H1 (cell line): Measurements from ENCODE around the gene SEMA4F. TPM values are rescaled to one million over a fixed set of nuclear protein-coding genes. Genes with fewer than 3 reads are reported as not detected.
A peak's percentile ranks its signal among the peaks of the same experiment; 100 is the strongest.

ENCODE experiments used
- CTCF ChIA-PET: fragments of 300-600 bp; sonication (Branson Sonifier 250); formaldehyde crosslinking; loops from one replicate; lab custom pipeline; 2021; ENCODE audit not compliant: partially characterized antibody; lab: Charles Lee
- POLR2A ChIA-PET: fragments of 300-600 bp; sonication (Branson Sonifier 250); formaldehyde crosslinking; loops from one replicate; lab custom pipeline; 2021; ENCODE audit warnings: inconsistent platforms; ENCODE audit not compliant: partially characterized antibody; lab: Charles Lee
- DNase-seq, 2 experiments: peaks; one replicate each; pipeline versions ENCODE4 v3.0.0 to v3.0.0-alpha.2; 2010 to 2022; ENCODE audit warnings: low spot score in 2 of 2, low read depth in 1 of 2, mixed read lengths in 1 of 2
- FAIRE-seq: peaks from 2 replicates; lab custom pipeline; 2011; peaks lifted over from hg19 to GRCh38; lab: Jason Lieb, UNC
- H2AFZ ChIP-seq: 2 replicates; pipeline ENCODE4 v1.8.1; 2012; ENCODE audit warnings: low read length, inconsistent platforms
- H2AK5ac ChIP-seq: 2 replicates; pipeline ENCODE4 v1.6.1; 2013; ENCODE audit warnings: low read depth, low read length
- H2BK120ac ChIP-seq: replicated peaks from 2 replicates; pipeline ENCODE3; 2013; ENCODE audit warnings: low read depth, low read length, inconsistent platforms
- H2BK12ac ChIP-seq: 2 replicates; pipeline ENCODE4 v1.6.1; 2013; ENCODE audit warnings: low read depth, low read length
- H2BK15ac ChIP-seq: 2 replicates; pipeline ENCODE4 v1.6.1; 2013; ENCODE audit warnings: low read length
- H2BK20ac ChIP-seq: 2 replicates; pipeline ENCODE4 v1.6.1; 2013; ENCODE audit warnings: low read length
- H2BK5ac ChIP-seq: 2 replicates; pipeline ENCODE4 v1.6.1; 2013; ENCODE audit warnings: low read depth, low read length
- H3K14ac ChIP-seq: 2 replicates; pipeline ENCODE4 v1.6.1; 2013; ENCODE audit warnings: inconsistent platforms; ENCODE audit not compliant: insufficient read length
- H3K18ac ChIP-seq: 2 replicates; pipeline ENCODE4 v1.6.1; 2013; ENCODE audit warnings: low read length; ENCODE audit errors: extremely low read depth
- H3K23ac ChIP-seq: 2 replicates; pipeline ENCODE4 v1.6.1; 2013; ENCODE audit warnings: inconsistent platforms; ENCODE audit not compliant: insufficient read length
- H3K23me2 ChIP-seq: 2 replicates; pipeline ENCODE4 v1.6.1; 2013; ENCODE audit warnings: low read depth, low read length
- H3K27ac ChIP-seq: 2 replicates; pipeline ENCODE4 v1.6.1; 2011; ENCODE audit warnings: low read depth, low read length, inconsistent platforms
- H3K27me3 ChIP-seq, 4 experiments: replicated peaks in 1 of 4; 1 replicate in 1 of 4; 2 replicates in 3 of 4; pipeline versions ENCODE4 v1.6.1 to v1.8.1; 2011 to 2013; ENCODE audit warnings: low read length in 3 of 4, mild to moderate bottlenecking in 3 of 4, inconsistent platforms in 2 of 4, mixed read lengths in 2 of 4, moderate library complexity in 1 of 4; ENCODE audit not compliant: control insufficient read depth in 3 of 4, insufficient read depth in 3 of 4; ENCODE audit errors: extremely low read depth in 1 of 4
- H3K36me3 ChIP-seq, 4 experiments: 2 replicates each; pipeline versions ENCODE4 v1.6.1 to v1.8.1; 2011 to 2013; ENCODE audit warnings: mild to moderate bottlenecking in 4 of 4, low read length in 3 of 4, moderate library complexity in 2 of 4, control low read depth in 1 of 4, inconsistent platforms in 1 of 4; ENCODE audit not compliant: insufficient read depth in 4 of 4, control insufficient read depth in 2 of 4
- H3K4ac ChIP-seq: replicated peaks from 2 replicates; pipeline ENCODE3; 2013; ENCODE audit warnings: low read length, low read depth, mixed read lengths, inconsistent platforms; ENCODE audit not compliant: insufficient read length
- H3K4me1 ChIP-seq, 4 experiments: replicated peaks in 1 of 4; 1 replicate in 1 of 4; 2 replicates in 3 of 4; pipeline versions ENCODE4 v1.6.1 to v1.8.1; 2011 to 2013; ENCODE audit warnings: low read length in 3 of 4, inconsistent platforms in 2 of 4, mixed read lengths in 1 of 4; ENCODE audit not compliant: insufficient read depth in 4 of 4, control insufficient read depth in 3 of 4
- H3K4me2 ChIP-seq, 2 experiments: 2 replicates each; pipeline versions ENCODE4 v1.6.1 to v1.8.1; 2011 to 2013; ENCODE audit warnings: low read depth in 2 of 2, low read length in 2 of 2, control low read depth in 1 of 2, inconsistent platforms in 1 of 2, mild to moderate bottlenecking in 1 of 2; ENCODE audit not compliant: insufficient read depth in 1 of 2
- H3K4me3 ChIP-seq, 4 experiments: fragments of 200-600, 300-600 bp in 1 of 4; sonication (generic), shearing (Covaris generic), sonication (Bioruptor Twin) in 1 of 4; 2 replicates each; pipeline versions ENCODE4 v1.5.1 to v1.8.1; 2011 to 2016; ENCODE audit warnings: low read length in 4 of 4, low read depth in 3 of 4, control low read depth in 2 of 4, inconsistent platforms in 2 of 4, mild to moderate bottlenecking in 2 of 4, mixed read lengths in 1 of 4, moderate library complexity in 1 of 4; ENCODE audit not compliant: insufficient read depth in 2 of 4; ENCODE audit errors: extremely low read depth in 1 of 4
- H3K56ac ChIP-seq: replicated peaks from 2 replicates; pipeline ENCODE3; 2013; ENCODE audit warnings: low read depth, mild to moderate bottlenecking, mixed read lengths, low read length, inconsistent platforms; ENCODE audit not compliant: insufficient read length
- H3K79me1 ChIP-seq: 2 replicates; pipeline ENCODE4 v1.6.1; 2013; ENCODE audit warnings: low read depth, low read length, control low read depth
- H3K79me2 ChIP-seq, 2 experiments: 2 replicates each; pipeline versions ENCODE4 v1.6.1 to v1.8.1; 2012 to 2013; ENCODE audit warnings: low read length in 2 of 2, mild to moderate bottlenecking in 2 of 2, inconsistent platforms in 1 of 2; ENCODE audit not compliant: insufficient read depth in 2 of 2, control insufficient read depth in 1 of 2
- H3K9ac ChIP-seq, 4 experiments: replicated peaks in 1 of 4; 1 replicate in 1 of 4; 2 replicates in 3 of 4; pipeline versions ENCODE4 v1.6.1 to v1.8.1; 2011 to 2013; ENCODE audit warnings: low read depth in 3 of 4, low read length in 3 of 4, control low read depth in 2 of 4, mild to moderate bottlenecking in 2 of 4, moderate library complexity in 2 of 4, inconsistent platforms in 1 of 4; ENCODE audit errors: extremely low read depth in 1 of 4
- H3K9me3 ChIP-seq, 2 experiments: 2 replicates each; pipeline versions ENCODE4 v1.6.1 to v1.8.1; 2012 to 2013; ENCODE audit warnings: mild to moderate bottlenecking in 2 of 2, moderate library complexity in 2 of 2, control low read depth in 1 of 2, inconsistent platforms in 1 of 2, low read depth in 1 of 2, low read length in 1 of 2, mixed read lengths in 1 of 2; ENCODE audit not compliant: insufficient read depth in 2 of 2
- H4K20me1 ChIP-seq, 2 experiments: replicated peaks in 1 of 2; 2 replicates each; pipeline versions ENCODE3 to v1.8.1; 2011 to 2013; ENCODE audit warnings: inconsistent platforms in 2 of 2, low read length in 2 of 2, mild to moderate bottlenecking in 1 of 2; ENCODE audit not compliant: insufficient read depth in 2 of 2, control insufficient read depth in 1 of 2
- H4K5ac ChIP-seq: 2 replicates; pipeline ENCODE4 v1.6.1; 2013; ENCODE audit warnings: low read length, low read depth, mixed read lengths, inconsistent platforms; ENCODE audit not compliant: insufficient read length
- H4K8ac ChIP-seq: 2 replicates; pipeline ENCODE4 v1.8.0; 2013; ENCODE audit warnings: mild to moderate bottlenecking, moderate library complexity, low read length, inconsistent platforms; ENCODE audit not compliant: insufficient read depth; ENCODE audit errors: extremely low read depth
- H4K91ac ChIP-seq: replicated peaks from 2 replicates; pipeline ENCODE3; 2013; ENCODE audit warnings: low read length, mixed read lengths, inconsistent platforms; ENCODE audit not compliant: insufficient read length
- CBX5 ChIP-seq: fragments of 300-800, 300-1000 bp; sonication (generic); IDR thresholded peaks from 2 replicates; pipeline ENCODE4 v1.7.1; 2016; ENCODE audit warnings: antibody characterized with exemption, low read length, low read depth
- CTCF ChIP-seq, 3 experiments: IDR thresholded peaks; 1 replicate in 2 of 3; 2 replicates in 1 of 3; pipeline versions ENCODE4 v1.5.1 to v1.6.1; 2011; ENCODE audit warnings: low read length in 3 of 3, mild to moderate bottlenecking in 3 of 3, inconsistent platforms in 2 of 3, low read depth in 1 of 3, moderate library complexity in 1 of 3; ENCODE audit not compliant: insufficient read depth in 1 of 3; ENCODE audit errors: control extremely low read depth in 1 of 3
- JUND ChIP-seq: IDR thresholded peaks from 2 replicates; pipeline ENCODE4 v1.6.1; 2011; ENCODE audit warnings: mild to moderate bottlenecking, improper control_type of control experiment, low read length
- RAD21 ChIP-seq, 2 experiments: IDR thresholded peaks in 1 of 2; conservative IDR thresholded peaks in 1 of 2; 2 replicates each; pipeline ENCODE4 v1.6.1; 2011; ENCODE audit warnings: low read depth in 2 of 2, low read length in 2 of 2, improper control_type of control experiment in 1 of 2, inconsistent platforms in 1 of 2, mild to moderate bottlenecking in 1 of 2, moderate library complexity in 1 of 2
- SP1 ChIP-seq: IDR thresholded peaks from 2 replicates; pipeline ENCODE4 v1.6.1; 2011; ENCODE audit warnings: low read depth, low read length
- WGBS, 2 experiments: shearing (Covaris generic) in 1 of 2; methylation state at CpG; one replicate each; pipeline versions ENCODE4 v1.1.6 to v1.1.7; 2013 to 2015; ENCODE audit warnings: low lambda C conversion rate in 2 of 2, mixed read lengths in 2 of 2, inconsistent platforms in 1 of 2, low coverage in 1 of 2, missing lambda C conversion rate in 1 of 2; ENCODE audit not compliant: insufficient replicate concordance in 2 of 2, insufficient coverage in 1 of 2, insufficient read length in 1 of 2; ENCODE audit errors: extremely low coverage in 1 of 2, missing lambda C conversion rate in 1 of 2; 5-methylcytosine and 5-hydroxymethylcytosine counted together
- polyA plus RNA-seq, 7 experiments: library from polyadenylated mRNA; depleted of rRNA in 3 of 7; stranded (reverse) in 5 of 7; unstranded in 2 of 7; fragments of >200 nt in 5 of 7; fragments of 200-250 nt in 2 of 7; gene quantifications; 1 replicate in 5 of 7; 2 replicates in 1 of 7; 4 replicates in 1 of 7; pipeline versions ENCODE4 v1.2.1 to v1.2.3, GENCODE V29; 2011 to 2013; ENCODE audit warnings: missing spikeins in 2 of 7, mixed read lengths in 2 of 7
- total RNA-seq: library from RNA; stranded (reverse); fragmentation: NEBNext Ultra II Directional; extraction: Animal tissue kit (Norgen Biotek cat#: 25700); gene quantifications from 2 replicates; pipeline ENCODE4 v1.2.1, GENCODE V29; 2021
- TF ChIP-seq, protein P1 (sequence below): IDR thresholded peaks from 2 replicates; pipeline ENCODE4 v1.6.1; 2012; ENCODE audit warnings: low read length, inconsistent platforms

Gene SEMA4F
- total and polyA plus RNA-seq, 2 of the 8 experiments (the other 6 are each of a cell fraction or from before 2014, with no cell fraction given), result 3.3 to 3.4 TPM

DNA sequence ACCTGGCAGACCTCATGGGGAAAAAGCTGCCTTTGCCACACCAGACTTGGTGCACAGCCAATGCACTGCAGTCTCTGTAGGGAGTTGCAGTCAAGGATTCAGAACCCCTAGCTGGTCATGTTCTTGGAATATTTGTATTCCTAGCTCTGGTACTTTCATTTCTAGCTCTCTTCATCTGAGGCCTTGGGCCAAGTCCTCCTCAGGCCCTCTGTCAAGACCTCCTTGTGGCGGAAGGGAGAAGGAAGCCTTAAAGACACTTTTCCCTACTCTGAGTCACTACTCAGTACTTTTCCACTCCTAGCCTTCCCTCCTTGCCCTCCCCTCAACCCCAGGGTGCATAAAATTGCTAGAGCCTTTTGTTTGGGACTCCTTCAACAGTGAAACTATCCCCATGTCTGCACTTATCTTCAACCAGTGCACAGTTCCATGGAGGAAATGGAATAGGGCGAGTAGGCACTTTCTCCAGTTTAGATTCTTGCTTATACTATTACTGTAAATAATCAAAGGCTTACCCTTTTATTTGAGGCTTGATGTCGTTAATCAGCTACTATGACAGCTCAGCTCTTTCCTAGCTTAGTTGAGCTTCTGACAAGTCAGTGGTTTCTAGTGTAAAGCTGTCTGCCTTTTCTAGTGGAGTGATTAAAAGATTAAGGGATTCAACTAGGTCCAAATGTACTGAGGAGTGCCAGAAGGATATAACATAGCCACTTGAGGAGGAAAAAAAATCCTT, 21.7 kb upstream of the SEMA4F start:
- H3K9me3 ChIP-seq, result no peaks in the 10 kb centered on the region
- H3K4me2 ChIP-seq, result peak overlapping the region; percentile 43 to 48; a peak in 2 of 4 replicates
- no peak overlapping the region for H3K27ac ChIP-seq

More for the DNA sequence above, 21.7 kb upstream of the SEMA4F start:
- Histone ChIP-seq H2BK5ac (peak overlapping the region; percentile 35), H3K23me2 (no peaks in the 10 kb centered on the region), H2BK12ac (no peak overlapping the region), H3K36me3 (no peaks in the 10 kb centered on the region), H3K79me2 (no peaks in the 10 kb centered on the region), H4K8ac (no peak overlapping the region), H3K4me3 (no peak overlapping the region; a peak in 1 of 8 replicates), H3K79me1 (no peaks in the 10 kb centered on the region), H4K5ac (no peak overlapping the region), H2AK5ac (no peak overlapping the region), H2BK120ac (peak overlapping the region; percentile 1), H3K18ac (peak overlapping the region; percentile 24), H3K4ac (no peak overlapping the region), H3K9ac (no peak overlapping the region), H2BK15ac (peak overlapping the region; percentile 83; the same call in 1 of the 2 replicates), H2BK20ac (no peak overlapping the region), H3K27me3 (no peaks in the 10 kb centered on the region), H3K4me1 (peaks cover 7 to 12% (median 8%) of the 10 kb centered on the region in 4 experiments; a peak in 6 of 7 replicates), H3K56ac (no peak overlapping the region), H3K14ac (no peak overlapping the region), H3K23ac (no peak overlapping the region), H2AFZ (peak overlapping the region; percentile 66; the same call in 1 of the 2 replicates), H4K20me1 (no peaks in the 10 kb centered on the region), H4K91ac (no peak overlapping the region)
- POLR2A ChIA-PET, result interaction anchor here (0.7 to 1.6 kb wide), 3 partner anchors 12 to 103 kb away, joined by 3 to 4 read pairs (median 3); partner anchors contain the start of genes AUP1, HTRA2 and M1AP
- DNase-seq (no peak), FAIRE-seq (peak; percentile 36)
- CTCF ChIA-PET, result interaction anchor here (0.6 to 2.0 kb wide), 11 partner anchors 9 to 245 kb away, joined by 3 to 9 read pairs (median 5); partner anchors contain the start of gene M1AP
- 61% methylated on average over 3 of the region's 3 CpGs; no CpG with 5 or more reads in 1 of the 2 experiments for WGBS, 2 experiments
- TF ChIP-seq JUND (peak; percentile 47; the same call in 1 of the 2 replicates), RAD21 (IDR thresholded peaks at IDR 0.05 in 1 of 2, conservative IDR thresholded peaks at IDR 0.05 in 1 of 2; ENCODE audit: low read depth in 2 of 2, low read length in 2 of 2) (peak; percentile 2 to 9; a peak in 1 of 4 replicates), CBX5 (no peak), SP1 (peak; percentile 74; the same call in 1 of the 2 replicates), CTCF (IDR thresholded peaks at IDR 0.05; ENCODE audit: control extremely low read depth in 1 of 3, insufficient read depth in 1 of 3, low read depth in 1 of 3, low read length in 3 of 3) (peak in 1 of 3 experiments; percentile 47; a peak in 2 of 4 replicates)
- TF ChIP-seq, protein P1, sequence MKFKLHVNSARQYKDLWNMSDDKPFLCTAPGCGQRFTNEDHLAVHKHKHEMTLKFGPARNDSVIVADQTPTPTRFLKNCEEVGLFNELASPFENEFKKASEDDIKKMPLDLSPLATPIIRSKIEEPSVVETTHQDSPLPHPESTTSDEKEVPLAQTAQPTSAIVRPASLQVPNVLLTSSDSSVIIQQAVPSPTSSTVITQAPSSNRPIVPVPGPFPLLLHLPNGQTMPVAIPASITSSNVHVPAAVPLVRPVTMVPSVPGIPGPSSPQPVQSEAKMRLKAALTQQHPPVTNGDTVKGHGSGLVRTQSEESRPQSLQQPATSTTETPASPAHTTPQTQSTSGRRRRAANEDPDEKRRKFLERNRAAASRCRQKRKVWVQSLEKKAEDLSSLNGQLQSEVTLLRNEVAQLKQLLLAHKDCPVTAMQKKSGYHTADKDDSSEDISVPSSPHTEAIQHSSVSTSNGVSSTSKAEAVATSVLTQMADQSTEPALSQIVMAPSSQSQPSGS, result 0 out of 2 replicates have a peak, but pooled peaks have one; percentile 46
